H9 (cell line): ENCODE results near the gene C7orf25. TPM values are rescaled to one million over a fixed set of nuclear protein-coding genes. Genes with fewer than 3 reads are reported as not detected.

Source experiments
- DNase-seq: peaks from one replicate; pipeline ENCODE4 v3.0.0-alpha.2; 2017
- H2AFZ ChIP-seq: one replicate; pipeline ENCODE4 v1.6.1; 2013; ENCODE audit warnings: mild to moderate bottlenecking, low read length, control low read depth, moderate library complexity
- H2AK5ac ChIP-seq: 2 replicates; pipeline ENCODE4 v1.6.1; 2013; ENCODE audit warnings: low read length, control low read depth, mixed read lengths; ENCODE audit not compliant: insufficient read length
- H2BK120ac ChIP-seq: one replicate; pipeline ENCODE4 v1.6.1; 2013; ENCODE audit warnings: low read depth, mild to moderate bottlenecking, low read length, control low read depth, inconsistent platforms; ENCODE audit not compliant: poor library complexity, severe bottlenecking
- H2BK12ac ChIP-seq: 2 replicates; pipeline ENCODE4 v1.6.1; 2013; ENCODE audit warnings: low read length, control low read depth, mixed read lengths, low read depth; ENCODE audit not compliant: insufficient read length
- H2BK15ac ChIP-seq: 2 replicates; pipeline ENCODE4 v1.6.1; 2013; ENCODE audit warnings: low read depth, low read length, control low read depth
- H2BK20ac ChIP-seq: one replicate; pipeline ENCODE4 v1.6.1; 2013; ENCODE audit warnings: low read depth, mild to moderate bottlenecking, low read length, control low read depth, inconsistent platforms; ENCODE audit not compliant: poor library complexity, severe bottlenecking
- H2BK5ac ChIP-seq: 2 replicates; pipeline ENCODE4 v1.6.1; 2013; ENCODE audit warnings: low read length, control low read depth, mixed read lengths; ENCODE audit not compliant: insufficient read length
- H3K14ac ChIP-seq: 2 replicates; pipeline ENCODE4 v1.6.1; 2013; ENCODE audit warnings: low read length, control low read depth; ENCODE audit not compliant: insufficient read depth
- H3K18ac ChIP-seq: 2 replicates; pipeline ENCODE4 v1.6.1; 2013; ENCODE audit warnings: low read depth, mild to moderate bottlenecking, mixed read lengths, low read length, control low read depth; ENCODE audit not compliant: insufficient read length
- H3K23ac ChIP-seq: 2 replicates; pipeline ENCODE4 v1.6.1; 2013; ENCODE audit warnings: low read length, control low read depth, mixed read lengths, low read depth; ENCODE audit not compliant: insufficient read length
- H3K23me2 ChIP-seq: 2 replicates; pipeline ENCODE4 v1.6.1; 2013; ENCODE audit warnings: low read depth, mild to moderate bottlenecking, mixed read lengths, low read length, control low read depth; ENCODE audit not compliant: insufficient read length, poor library complexity, severe bottlenecking
- H3K27ac ChIP-seq: 2 replicates; pipeline ENCODE4 v1.5.1; 2013; ENCODE audit warnings: low read length, control low read depth, mixed read lengths, low read depth; ENCODE audit not compliant: insufficient read length
- H3K27me3 ChIP-seq: 2 replicates; pipeline ENCODE4 v1.6.1; 2013; ENCODE audit warnings: low read length, control low read depth, inconsistent platforms; ENCODE audit not compliant: insufficient read depth
- H3K4ac ChIP-seq: 2 replicates; pipeline ENCODE4 v1.6.1; 2013; ENCODE audit warnings: low read depth, mild to moderate bottlenecking, control low read depth, inconsistent platforms, low read length, moderate library complexity
- H3K4me1 ChIP-seq: 2 replicates; pipeline ENCODE4 v1.6.1; 2013; ENCODE audit warnings: low read length, control low read depth, inconsistent platforms; ENCODE audit not compliant: insufficient read depth
- H3K4me2 ChIP-seq: 2 replicates; pipeline ENCODE4 v1.6.1; 2013; ENCODE audit warnings: low read length, control low read depth, mixed read lengths; ENCODE audit not compliant: insufficient read length, insufficient read depth
- H3K56ac ChIP-seq: 2 replicates; pipeline ENCODE4 v1.6.1; 2013; ENCODE audit warnings: low read depth, mild to moderate bottlenecking, mixed read lengths, low read length, control low read depth; ENCODE audit not compliant: insufficient read length
- H3K79me1 ChIP-seq: 2 replicates; pipeline ENCODE4 v1.6.1; 2013; ENCODE audit warnings: low read depth, mild to moderate bottlenecking, moderate library complexity, low read length, control low read depth, inconsistent platforms; ENCODE audit not compliant: insufficient read depth, poor library complexity, severe bottlenecking
- H3K79me2 ChIP-seq: 2 replicates; pipeline ENCODE4 v1.6.1; 2013; ENCODE audit warnings: low read length, control low read depth, inconsistent platforms; ENCODE audit not compliant: insufficient read depth
- H3K9ac ChIP-seq: 2 replicates; pipeline ENCODE4 v1.6.1; 2013; ENCODE audit warnings: low read length, control low read depth, mixed read lengths; ENCODE audit not compliant: insufficient read length; ENCODE audit errors: extremely low read depth
- H3K9me3 ChIP-seq: one replicate; pipeline ENCODE4 v1.6.1; 2013; ENCODE audit warnings: low read depth, low read length, inconsistent platforms; ENCODE audit not compliant: control insufficient read depth
- H3T11ph ChIP-seq: one replicate; pipeline ENCODE4 v1.6.1; 2013; ENCODE audit warnings: mild to moderate bottlenecking, low read length, control low read depth, inconsistent platforms
- H4K20me1 ChIP-seq: one replicate; pipeline ENCODE4 v1.6.1; 2013; ENCODE audit not compliant: control insufficient read depth, insufficient read length, insufficient read depth
- H4K5ac ChIP-seq: 2 replicates; pipeline ENCODE4 v1.6.1; 2013; ENCODE audit warnings: low read depth, mild to moderate bottlenecking, mixed read lengths, low read length, control low read depth; ENCODE audit not compliant: insufficient read length
- H4K8ac ChIP-seq: replicated peaks from 2 replicates; pipeline ENCODE4 v1.6.1; 2013; ENCODE audit warnings: low read length, control low read depth, mixed read lengths, low read depth; ENCODE audit not compliant: insufficient read length
- H4K91ac ChIP-seq: 2 replicates; pipeline ENCODE4 v1.6.1; 2013; ENCODE audit warnings: low read depth, mild to moderate bottlenecking, moderate library complexity, mixed read lengths, low read length, control low read depth; ENCODE audit not compliant: insufficient read length
- H3K27ac Mint-ChIP-seq, 3 experiments: 2 replicates in 2 of 3; 3 replicates in 1 of 3; pipeline ENCODE4 v1.8.0; 2020 to 2021; ENCODE audit warnings: mixed read lengths in 3 of 3, mild to moderate bottlenecking in 1 of 3, moderate library complexity in 1 of 3
- H3K27me3 Mint-ChIP-seq: 2 replicates; pipeline ENCODE4 v1.8.0; 2021; ENCODE audit warnings: low read depth, mild to moderate bottlenecking, moderate library complexity, mixed read lengths
- H3K36me3 Mint-ChIP-seq, 3 experiments: 2 replicates in 2 of 3; 3 replicates in 1 of 3; pipeline ENCODE4 v1.8.0; 2020 to 2021; ENCODE audit warnings: low read depth in 3 of 3, mixed read lengths in 3 of 3; ENCODE audit not compliant: insufficient read depth in 1 of 3
- H3K4me1 Mint-ChIP-seq, 2 experiments: 2 replicates each; pipeline ENCODE4 v1.8.0; 2020; ENCODE audit warnings: mixed read lengths in 2 of 2
- H3K4me3 Mint-ChIP-seq, 2 experiments: 2 replicates in 1 of 2; 3 replicates in 1 of 2; pipeline ENCODE4 v1.8.0; 2020 to 2021; ENCODE audit warnings: mild to moderate bottlenecking in 2 of 2, mixed read lengths in 2 of 2, moderate library complexity in 1 of 2
- H3K9me3 Mint-ChIP-seq, 2 experiments: 2 replicates in 1 of 2; 3 replicates in 1 of 2; pipeline ENCODE4 v1.8.0; 2020; ENCODE audit warnings: mild to moderate bottlenecking in 2 of 2, mixed read lengths in 2 of 2, moderate library complexity in 1 of 2
- WGBS: extraction: QIAGEN DNeasy Blood & Tissue Kit; methylation state at CpG from one replicate; pipeline ENCODE4 v1.1.7; 2013; ENCODE audit warnings: missing lambda C conversion rate, low lambda C conversion rate, mixed read lengths; ENCODE audit not compliant: insufficient read length; ENCODE audit errors: extremely low coverage; 5-methylcytosine and 5-hydroxymethylcytosine counted together
- total RNA-seq: library from RNA; stranded (reverse); gene quantifications from 2 replicates; pipeline ENCODE4 v1.2.1, GENCODE V29; 2021
- TF ChIP-seq, protein P1 (sequence below): fragments of 200-600 bp; sonication (generic); conservative IDR thresholded peaks from 3 replicates; pipeline ENCODE4 v1.8.0; 2021; ENCODE audit warnings: antibody characterized with exemption, mild to moderate bottlenecking

C7orf25 gene
- total RNA-seq, 1 experiment from 2014 or later: 3.8 TPM

DNA sequence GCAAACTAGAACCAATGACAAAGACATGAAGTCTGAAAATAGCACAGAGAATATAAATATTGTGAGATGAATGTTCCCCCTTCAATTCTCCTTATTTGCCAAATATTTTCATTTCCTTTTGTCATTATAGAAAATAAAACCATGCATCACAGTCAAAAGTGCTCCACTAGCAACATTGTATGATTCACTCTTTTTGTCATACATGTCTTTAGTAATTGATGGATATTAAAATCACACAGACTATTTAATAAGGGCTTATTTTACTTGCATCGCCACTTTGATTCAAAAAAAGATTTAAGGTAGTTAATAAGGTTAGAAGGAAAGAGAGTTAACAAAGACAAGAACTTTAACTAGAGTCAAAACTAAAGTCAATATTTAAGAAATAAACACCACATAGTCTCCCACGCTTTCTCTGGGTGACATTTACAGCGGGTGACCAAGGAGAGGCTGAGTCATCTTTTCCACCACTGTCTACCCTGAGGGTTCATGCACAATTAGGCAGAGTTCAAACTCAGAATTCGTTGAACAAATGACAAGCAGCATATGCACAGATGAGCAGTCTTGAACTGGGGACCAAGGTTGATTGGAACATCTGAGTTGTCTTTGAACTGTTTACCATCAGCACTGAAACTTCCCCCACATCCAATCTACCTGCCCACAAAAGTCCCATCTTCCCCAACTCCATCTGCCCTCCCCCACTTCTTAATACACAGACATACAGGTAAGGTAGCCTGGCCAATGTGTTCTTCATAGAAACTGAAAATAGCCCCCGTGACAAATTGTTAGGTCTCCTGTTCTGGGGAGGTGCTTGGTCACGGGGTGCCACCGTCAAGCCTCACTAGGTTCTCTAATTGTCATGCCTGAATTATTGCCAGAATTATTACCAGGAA is 42.5 kb downstream of the C7orf25 start:
- Histone ChIP-seq H3K14ac (no peak overlapping the region), H3K4ac (no peak overlapping the region), H3K79me1 (no peaks in the 10 kb centered on the region), H3K27me3 (no peaks in the 10 kb centered on the region), H2BK5ac (no peak overlapping the region), H2BK15ac (no peak overlapping the region), H2AK5ac (no peak overlapping the region), H4K5ac (no peak overlapping the region), H4K20me1 (no peaks in the 10 kb centered on the region), H3K23me2 (no peaks in the 10 kb centered on the region), H3K4me1 (peaks cover 4% of the 10 kb centered on the region; the same call in 1 of the 2 replicates), H2BK20ac (no peak overlapping the region), H3K79me2 (no peaks in the 10 kb centered on the region), H3K9me3 (no peaks in the 10 kb centered on the region), H3T11ph (no peak overlapping the region), H3K23ac (no peak overlapping the region), H4K91ac (no peak overlapping the region), H3K27ac (no peak overlapping the region), H4K8ac (no peak overlapping the region), H3K56ac (no peak overlapping the region), H2BK120ac (no peak overlapping the region), H2BK12ac (peak overlapping the region; percentile 36), H3K9ac (no peak overlapping the region), H3K4me2 (no peak overlapping the region), H3K18ac (no peak overlapping the region), H2AFZ (no peak overlapping the region)
- Mint-ChIP-seq H3K4me1 (peaks cover 20 to 34% of the 10 kb centered on the region in 2 experiments), H3K9me3 (peaks cover 28 to 44% of the 10 kb centered on the region in 2 experiments), H3K27me3 (peaks cover 4% of the 10 kb centered on the region; the same call in 1 of the 2 replicates), H3K27ac (peak overlapping the region; percentile 9 to 65 (median 55); a peak in 3 of 7 replicates), H3K4me3 (no peak overlapping the region), H3K36me3 (peaks cover 34 to 41% (median 37%) of the 10 kb centered on the region in 3 experiments)
- WGBS: no CpG with 5 or more reads among the region's 7 CpGs
- no peak for DNase-seq
- TF ChIP-seq, protein P1, sequence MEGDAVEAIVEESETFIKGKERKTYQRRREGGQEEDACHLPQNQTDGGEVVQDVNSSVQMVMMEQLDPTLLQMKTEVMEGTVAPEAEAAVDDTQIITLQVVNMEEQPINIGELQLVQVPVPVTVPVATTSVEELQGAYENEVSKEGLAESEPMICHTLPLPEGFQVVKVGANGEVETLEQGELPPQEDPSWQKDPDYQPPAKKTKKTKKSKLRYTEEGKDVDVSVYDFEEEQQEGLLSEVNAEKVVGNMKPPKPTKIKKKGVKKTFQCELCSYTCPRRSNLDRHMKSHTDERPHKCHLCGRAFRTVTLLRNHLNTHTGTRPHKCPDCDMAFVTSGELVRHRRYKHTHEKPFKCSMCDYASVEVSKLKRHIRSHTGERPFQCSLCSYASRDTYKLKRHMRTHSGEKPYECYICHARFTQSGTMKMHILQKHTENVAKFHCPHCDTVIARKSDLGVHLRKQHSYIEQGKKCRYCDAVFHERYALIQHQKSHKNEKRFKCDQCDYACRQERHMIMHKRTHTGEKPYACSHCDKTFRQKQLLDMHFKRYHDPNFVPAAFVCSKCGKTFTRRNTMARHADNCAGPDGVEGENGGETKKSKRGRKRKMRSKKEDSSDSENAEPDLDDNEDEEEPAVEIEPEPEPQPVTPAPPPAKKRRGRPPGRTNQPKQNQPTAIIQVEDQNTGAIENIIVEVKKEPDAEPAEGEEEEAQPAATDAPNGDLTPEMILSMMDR: no peak
